ENCODE data around the gene TMEM196. TPM values are rescaled to one million over a fixed set of nuclear protein-coding genes. Genes with fewer than 3 reads are reported as not detected.

TMEM196 gene
- total RNA-seq, 1 donor from 2014 or later = not detected

- H2AFZ ChIP-seq (replicated peaks) = no peak overlapping the region
- H3K27ac Mint-ChIP-seq = no peak overlapping the region
- H3K9ac ChIP-seq = no peak overlapping the region
- no peaks in the 10 kb centered on the region for H4K20me1 ChIP-seq (ENCODE audit: low read depth)
- no peaks in the 10 kb centered on the region for H3K4me1 Mint-ChIP-seq
- no peaks in the 10 kb centered on the region for H3K27me3 ChIP-seq
- DNase-seq (ENCODE audit: low spot score) = no peak
- no peaks in the 10 kb centered on the region for H3K36me3 Mint-ChIP-seq
- no peaks in the 10 kb centered on the region for H3F3A ChIP-seq (ENCODE audit: low read depth)
- no peak overlapping the region for H3K4me3 Mint-ChIP-seq
- H3K79me2 ChIP-seq (ENCODE audit: low read depth) = no peaks in the 10 kb centered on the region
- H3K9me3 Mint-ChIP-seq = no peaks in the 10 kb centered on the region
- H3K4me1 ChIP-seq = no peaks in the 10 kb centered on the region
- no peak overlapping the region for H3K27ac ChIP-seq
- H3K4me3 ChIP-seq = no peak overlapping the region
- no peaks in the 10 kb centered on the region for H3K9me3 ChIP-seq (ENCODE audit: low read depth)
- no peaks in the 10 kb centered on the region for H3K36me3 ChIP-seq
- TF ChIP-seq EZH2phosphoT487 (IDR thresholded peaks at IDR 0.05) = no peak
- TF ChIP-seq CTCF (IDR thresholded peaks at IDR 0.05) = no peak
- TF ChIP-seq EZH2 (IDR thresholded peaks at IDR 0.05) = no peak
- H3K4me2 ChIP-seq = no peak overlapping the region
- H3K27me3 Mint-ChIP-seq (ENCODE audit: insufficient read depth, low read depth) = no peaks in the 10 kb centered on the region
Measured at GRCh38 chr7:19681596-19681995, 91.8 kb downstream of the TMEM196 start.

- no peaks in the 10 kb centered on the region for H3K27me3 Mint-ChIP-seq (ENCODE audit: insufficient read depth, low read depth)
- H3K27ac Mint-ChIP-seq = no peak overlapping the region
- H3K36me3 Mint-ChIP-seq = no peaks in the 10 kb centered on the region
- Histone ChIP-seq H3K27me3 (no peaks in the 10 kb centered on the region), H3K4me1 (no peaks in the 10 kb centered on the region), H3K4me3 (no peak overlapping the region), H3K9me3 (ENCODE audit: low read depth) (no peaks in the 10 kb centered on the region), H3K27ac (no peak overlapping the region), H3K9ac (no peak overlapping the region), H4K20me1 (ENCODE audit: low read depth) (no peaks in the 10 kb centered on the region), H3K4me2 (no peak overlapping the region), H3K79me2 (ENCODE audit: low read depth) (no peaks in the 10 kb centered on the region), H2AFZ (replicated peaks) (no peak overlapping the region), H3F3A (ENCODE audit: low read depth) (no peaks in the 10 kb centered on the region), H3K36me3 (no peaks in the 10 kb centered on the region)
- H3K9me3 Mint-ChIP-seq = no peaks in the 10 kb centered on the region
- no peak for DNase-seq (ENCODE audit: low spot score)
- H3K4me1 Mint-ChIP-seq = peaks cover 2% of the 10 kb centered on the region
- no peak for TF ChIP-seq EZH2phosphoT487 (IDR thresholded peaks at IDR 0.05)
- no peak for TF ChIP-seq CTCF (IDR thresholded peaks at IDR 0.05)
- no peak for TF ChIP-seq EZH2 (IDR thresholded peaks at IDR 0.05)
- H3K4me3 Mint-ChIP-seq = no peak overlapping the region
Measured at GRCh38 chr7:19677180-19677579, 96.2 kb downstream of the TMEM196 start.

- Histone ChIP-seq H4K20me1 (ENCODE audit: low read depth) (no peaks in the 10 kb centered on the region), H3K9me3 (ENCODE audit: low read depth) (no peaks in the 10 kb centered on the region), H3K27ac (no peak overlapping the region), H3K4me2 (no peak overlapping the region), H3K27me3 (no peaks in the 10 kb centered on the region), H3K79me2 (ENCODE audit: low read depth) (no peaks in the 10 kb centered on the region), H3F3A (ENCODE audit: low read depth) (no peaks in the 10 kb centered on the region), H3K36me3 (no peaks in the 10 kb centered on the region), H2AFZ (replicated peaks) (no peak overlapping the region), H3K9ac (no peak overlapping the region), H3K4me3 (no peak overlapping the region), H3K4me1 (no peaks in the 10 kb centered on the region)
- Mint-ChIP-seq H3K9me3 (no peaks in the 10 kb centered on the region), H3K27me3 (ENCODE audit: insufficient read depth, low read depth) (no peaks in the 10 kb centered on the region), H3K27ac (no peak overlapping the region), H3K36me3 (no peaks in the 10 kb centered on the region), H3K4me1 (peaks cover 2% of the 10 kb centered on the region), H3K4me3 (no peak overlapping the region)
- TF ChIP-seq EZH2 (IDR thresholded peaks at IDR 0.05) = no peak
- no peak for TF ChIP-seq CTCF (IDR thresholded peaks at IDR 0.05)
- no peak for DNase-seq (ENCODE audit: low spot score)
Measured at GRCh38 chr7:19675816-19676215, 97.6 kb downstream of the TMEM196 start.

Measured in neural progenitor cell (in vitro differentiated cells).